Gastroesophageal sphincter (tissue), 3 donors: ENCODE results near the gene ADGRD1.

Source experiments
- EP300 ChIP-seq: sonication (generic); formaldehyde crosslinking; IDR thresholded peaks from one replicate; pipeline ENCODE4 v1.6.1; 2017; ENCODE audit warnings: antibody characterized with exemption, mild to moderate bottlenecking
- POLR2A ChIP-seq, 2 donors: fragments of 450-650 bp; IDR thresholded peaks; one replicate each; pipeline ENCODE4 v1.6.1; 2017; ENCODE audit warnings: antibody characterized with exemption in 2 of 2, mild to moderate bottlenecking in 2 of 2, moderate library complexity in 1 of 2
- POLR2AphosphoS5 ChIP-seq: sonication (generic); formaldehyde crosslinking; IDR thresholded peaks from one replicate; pipeline ENCODE4 v1.6.1; 2017; ENCODE audit warnings: antibody characterized with exemption
- TF ChIP-seq, protein P1 (sequence below), 4 experiments: fragments of 200-600 bp in 2 of 4; fragments of 450-650 bp in 2 of 4; sonication (generic) in 1 of 4; IDR thresholded peaks; one replicate each; pipeline ENCODE4 v1.5.1; 2017 to 2019; ENCODE audit warnings: antibody characterized with exemption in 4 of 4, mild to moderate bottlenecking in 2 of 4, moderate library complexity in 2 of 4

DNA sequence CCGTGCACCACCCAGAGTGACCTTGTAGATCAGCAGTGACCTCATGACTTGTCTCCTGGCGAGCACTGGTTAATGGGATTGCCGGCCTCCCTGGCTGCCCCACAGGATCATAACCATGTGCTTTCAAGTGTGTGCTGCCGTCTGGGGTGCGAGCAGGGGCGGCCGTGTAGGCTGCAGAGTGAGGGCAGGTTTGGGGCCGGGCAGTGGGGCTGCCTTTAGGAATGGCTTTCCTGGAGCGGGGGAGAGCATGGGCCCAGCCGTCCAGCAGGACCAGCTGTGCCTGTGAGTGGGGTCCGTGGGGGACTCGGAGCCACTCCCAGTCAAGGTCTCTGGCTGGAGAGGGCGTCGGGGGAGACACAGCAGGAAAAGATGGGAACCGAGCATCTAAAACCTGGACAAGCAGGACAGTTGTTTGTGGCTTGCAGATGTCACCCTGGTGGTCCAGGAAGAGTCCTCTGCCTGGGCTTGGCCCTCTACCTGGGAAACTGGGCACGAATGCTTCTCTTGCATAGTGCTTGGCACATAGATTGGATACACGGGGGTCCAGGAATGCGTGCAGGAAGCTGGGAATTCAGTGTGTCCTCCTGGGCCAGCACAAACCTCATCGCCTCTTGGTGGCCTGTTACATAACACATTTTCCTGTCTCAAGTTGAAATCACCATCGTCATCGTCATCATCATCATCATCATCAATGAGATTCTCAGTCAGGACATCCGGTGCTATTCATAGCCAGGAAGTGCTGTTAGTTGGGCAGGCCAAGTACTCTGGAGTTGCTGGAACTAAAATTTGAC, 96.0 kb downstream of the ADGRD1 start:
- TF ChIP-seq, protein P1, sequence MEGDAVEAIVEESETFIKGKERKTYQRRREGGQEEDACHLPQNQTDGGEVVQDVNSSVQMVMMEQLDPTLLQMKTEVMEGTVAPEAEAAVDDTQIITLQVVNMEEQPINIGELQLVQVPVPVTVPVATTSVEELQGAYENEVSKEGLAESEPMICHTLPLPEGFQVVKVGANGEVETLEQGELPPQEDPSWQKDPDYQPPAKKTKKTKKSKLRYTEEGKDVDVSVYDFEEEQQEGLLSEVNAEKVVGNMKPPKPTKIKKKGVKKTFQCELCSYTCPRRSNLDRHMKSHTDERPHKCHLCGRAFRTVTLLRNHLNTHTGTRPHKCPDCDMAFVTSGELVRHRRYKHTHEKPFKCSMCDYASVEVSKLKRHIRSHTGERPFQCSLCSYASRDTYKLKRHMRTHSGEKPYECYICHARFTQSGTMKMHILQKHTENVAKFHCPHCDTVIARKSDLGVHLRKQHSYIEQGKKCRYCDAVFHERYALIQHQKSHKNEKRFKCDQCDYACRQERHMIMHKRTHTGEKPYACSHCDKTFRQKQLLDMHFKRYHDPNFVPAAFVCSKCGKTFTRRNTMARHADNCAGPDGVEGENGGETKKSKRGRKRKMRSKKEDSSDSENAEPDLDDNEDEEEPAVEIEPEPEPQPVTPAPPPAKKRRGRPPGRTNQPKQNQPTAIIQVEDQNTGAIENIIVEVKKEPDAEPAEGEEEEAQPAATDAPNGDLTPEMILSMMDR (IDR thresholded peaks at IDR 0.05): no peak
- no peak for TF ChIP-seq POLR2A (IDR thresholded peaks at IDR 0.05)
- TF ChIP-seq EP300: no peak
- TF ChIP-seq POLR2AphosphoS5: no peak
